ENCODE results near the gene CDC37. TPM values are rescaled to one million over a fixed set of nuclear protein-coding genes. Genes with fewer than 3 reads are reported as not detected.
"Not testable (repeated sequence)": the region's sequence is repeated elsewhere in the genome, so short reads cannot be mapped to it uniquely, and the experiment has no call there.

The CDC37 gene
- total RNA-seq, 1 experiment from 2014 or later, result 154 TPM

GRCh38 chr19:10404888-10405820 lies 1.8 kb upstream of the CDC37 start:
- no peaks in the 10 kb centered on the region for H3K4me1 Mint-ChIP-seq (ENCODE audit: low read depth, unreplicated experiment)
- intact Hi-C loops (cut with micrococcal nuclease; ENCODE audit: unreplicated experiment), result no loop called here
- Histone ChIP-seq H3K36me3 (ENCODE audit: control insufficient read depth, insufficient read depth, low read length) (no peaks in the 10 kb centered on the region), H3K27me3 (replicated peaks; ENCODE audit: control insufficient read depth, insufficient read depth, low read length) (no peaks in the 10 kb centered on the region), H3K9me3 (no peaks in the 10 kb centered on the region), H3K4me3 (ENCODE audit: low read depth, low read length) (peak overlapping the region; percentile 99), H3K4me1 (no peaks in the 10 kb centered on the region)
- H3K4me3 Mint-ChIP-seq (ENCODE audit: unreplicated experiment), result peak overlapping the region; percentile 93
- H3K27ac Mint-ChIP-seq (ENCODE audit: unreplicated experiment), result no peak overlapping the region
- no peak for TF ChIP-seq CTCF (IDR thresholded peaks at IDR 0.05; ENCODE audit: insufficient read depth in 1 of 2, low read depth in 1 of 2, low read length in 1 of 2, severe bottlenecking in 1 of 2, unreplicated experiment in 1 of 2)
- DNase-seq, result no peak
- no peaks in the 10 kb centered on the region for H3K9me3 Mint-ChIP-seq (ENCODE audit: unreplicated experiment)
- POLR2A ChIA-PET, result interaction anchor here (0.6 kb wide), 2 partner anchors 116 to 251 kb away, joined by 3 to 4 read pairs; partner anchors contain the start of gene ICAM5
- H3K27me3 Mint-ChIP-seq (ENCODE audit: insufficient read depth, unreplicated experiment), result peaks cover 8% of the 10 kb centered on the region
- CTCF ChIA-PET, result interaction anchor here (0.6 to 2.2 kb wide), 4 partner anchors 12 to 405 kb away, joined by 3 to 9 read pairs (median 4); no protein-coding TSS in a partner anchor
- no TSS peak for BruUV-seq (replicated peaks)
- H3K36me3 Mint-ChIP-seq (ENCODE audit: insufficient read depth, unreplicated experiment), result peaks cover 35% of the 10 kb centered on the region

- BruUV-seq (replicated peaks), result no TSS peak
- intact Hi-C loops (cut with micrococcal nuclease; ENCODE audit: unreplicated experiment), result loop anchor here (2.0 kb wide), 1 partner anchor 166 kb away; the partner anchor contains the start of gene CDKN2D
- H3K27me3 ChIP-seq (replicated peaks; ENCODE audit: control insufficient read depth, insufficient read depth, low read length), result no peaks in the 10 kb centered on the region
- no peaks in the 10 kb centered on the region for H3K9me3 Mint-ChIP-seq (ENCODE audit: unreplicated experiment)
- ChIA-PET POLR2A (no interaction called here), CTCF (interaction anchor here (0.6 to 2.4 kb wide), 3 partner anchors 10 to 462 kb away, joined by 3 to 14 read pairs (median 4); no protein-coding TSS in a partner anchor)
- DNase-seq, result peak; percentile 44 to 55
- peaks cover 1% of the 10 kb centered on the region; the same call in 1 of the 2 replicates for H3K36me3 ChIP-seq (ENCODE audit: control insufficient read depth, insufficient read depth, low read length)
- H3K4me3 Mint-ChIP-seq (ENCODE audit: unreplicated experiment), result peak overlapping the region; percentile 93
- no peaks in the 10 kb centered on the region for H3K9me3 ChIP-seq
- no peaks in the 10 kb centered on the region for H3K4me1 ChIP-seq
- peak overlapping the region; percentile 99 for H3K4me3 ChIP-seq (ENCODE audit: low read depth, low read length)
- H3K36me3 Mint-ChIP-seq (ENCODE audit: insufficient read depth, unreplicated experiment), result peaks cover 54% of the 10 kb centered on the region
- peaks cover 6% of the 10 kb centered on the region for H3K27me3 Mint-ChIP-seq (ENCODE audit: insufficient read depth, unreplicated experiment)
- TF ChIP-seq CTCF (IDR thresholded peaks at IDR 0.05; ENCODE audit: insufficient read depth in 1 of 2, low read depth in 1 of 2, low read length in 1 of 2, severe bottlenecking in 1 of 2, unreplicated experiment in 1 of 2), result no peak
- no peaks in the 10 kb centered on the region for H3K4me1 Mint-ChIP-seq (ENCODE audit: low read depth, unreplicated experiment)
- H3K27ac Mint-ChIP-seq (ENCODE audit: unreplicated experiment), result peak overlapping the region; percentile 97
These were observed 802 bp downstream of the CDC37 start for GRCh38 chr19:10402441-10403038.

- ChIA-PET CTCF (interaction anchor here (0.6 kb wide), 1 partner anchor 108 kb away, joined by 3 read pairs; no protein-coding TSS in a partner anchor), POLR2A (no interaction called here)
- Histone ChIP-seq H3K27me3 (replicated peaks; ENCODE audit: control insufficient read depth, insufficient read depth, low read length) (no peaks in the 10 kb centered on the region), H3K4me1 (no peaks in the 10 kb centered on the region), H3K4me3 (ENCODE audit: low read depth, low read length) (no peak overlapping the region), H3K9me3 (no peaks in the 10 kb centered on the region), H3K36me3 (ENCODE audit: control insufficient read depth, insufficient read depth, low read length) (peaks cover 4% of the 10 kb centered on the region)
- Mint-ChIP-seq H3K4me1 (ENCODE audit: low read depth, unreplicated experiment) (no peaks in the 10 kb centered on the region), H3K27ac (ENCODE audit: unreplicated experiment) (no peak overlapping the region), H3K9me3 (ENCODE audit: unreplicated experiment) (no peaks in the 10 kb centered on the region), H3K27me3 (ENCODE audit: insufficient read depth, unreplicated experiment) (no peaks in the 10 kb centered on the region), H3K4me3 (ENCODE audit: unreplicated experiment) (no peak overlapping the region), H3K36me3 (ENCODE audit: insufficient read depth, unreplicated experiment) (peaks cover 70% of the 10 kb centered on the region)
- intact Hi-C loops (cut with micrococcal nuclease; ENCODE audit: unreplicated experiment), result no loop called here
- no peak for DNase-seq
- BruUV-seq (replicated peaks), result no TSS peak
- no peak for TF ChIP-seq CTCF (IDR thresholded peaks at IDR 0.05; ENCODE audit: insufficient read depth in 1 of 2, low read depth in 1 of 2, low read length in 1 of 2, severe bottlenecking in 1 of 2, unreplicated experiment in 1 of 2)
These were observed 3.5 kb downstream of the CDC37 start for GRCh38 chr19:10399878-10400277.

- H3K27ac Mint-ChIP-seq (ENCODE audit: unreplicated experiment); H3K4me1 ChIP-seq; H3K4me1 Mint-ChIP-seq (ENCODE audit: low read depth, unreplicated experiment); H3K4me3 ChIP-seq (ENCODE audit: low read depth, low read length); H3K27me3 Mint-ChIP-seq (ENCODE audit: insufficient read depth, unreplicated experiment); H3K9me3 ChIP-seq; DNase-seq; CTCF ChIA-PET; BruUV-seq (replicated peaks); H3K27me3 ChIP-seq (replicated peaks; ENCODE audit: control insufficient read depth, insufficient read depth, low read length); intact Hi-C loops (cut with micrococcal nuclease; ENCODE audit: unreplicated experiment); H3K9me3 Mint-ChIP-seq (ENCODE audit: unreplicated experiment); H3K36me3 ChIP-seq (ENCODE audit: control insufficient read depth, insufficient read depth, low read length); POLR2A ChIA-PET; H3K4me3 Mint-ChIP-seq (ENCODE audit: unreplicated experiment): not testable (repeated sequence)
- H3K36me3 Mint-ChIP-seq (ENCODE audit: insufficient read depth, unreplicated experiment), result peaks cover 68% of the 10 kb centered on the region
These were observed 4.0 kb downstream of the CDC37 start for GRCh38 chr19:10399340-10399739.
